Duodenal mucosa (tissue), 2 donors: ENCODE measurements around the gene TELO2.

Experiments
- H3K27ac ChIP-seq: one replicate; pipeline ENCODE4 v1.7.0; 2013; ENCODE audit warnings: low read depth, low read length
- H3K27me3 ChIP-seq, 2 donors: one replicate each; pipeline ENCODE4 v1.7.0; 2013; ENCODE audit warnings: low read length in 2 of 2, control low read depth in 1 of 2; ENCODE audit not compliant: insufficient read depth in 2 of 2, control insufficient read depth in 1 of 2
- H3K36me3 ChIP-seq, 2 donors: one replicate each; pipeline ENCODE4 v1.7.0; 2013; ENCODE audit warnings: low read length in 2 of 2, control low read depth in 1 of 2; ENCODE audit not compliant: insufficient read depth in 2 of 2, control insufficient read depth in 1 of 2
- H3K4me1 ChIP-seq, 2 donors: one replicate each; pipeline ENCODE4 v1.7.0; 2013; ENCODE audit warnings: low read length in 2 of 2, control low read depth in 1 of 2; ENCODE audit not compliant: insufficient read depth in 2 of 2, control insufficient read depth in 1 of 2
- H3K4me3 ChIP-seq, 2 donors: one replicate each; pipeline ENCODE4 v1.7.0; 2013; ENCODE audit warnings: low read length in 2 of 2, low read depth in 1 of 2
- H3K9ac ChIP-seq, 2 donors: one replicate each; pipeline ENCODE4 v1.7.0; 2013; ENCODE audit warnings: low read length in 2 of 2, low read depth in 1 of 2
- H3K9me3 ChIP-seq, 2 donors: one replicate each; pipeline ENCODE4 v1.7.0; 2013; ENCODE audit warnings: low read length in 2 of 2, control low read depth in 1 of 2; ENCODE audit not compliant: control insufficient read depth in 1 of 2

TELO2 gene

DNA sequence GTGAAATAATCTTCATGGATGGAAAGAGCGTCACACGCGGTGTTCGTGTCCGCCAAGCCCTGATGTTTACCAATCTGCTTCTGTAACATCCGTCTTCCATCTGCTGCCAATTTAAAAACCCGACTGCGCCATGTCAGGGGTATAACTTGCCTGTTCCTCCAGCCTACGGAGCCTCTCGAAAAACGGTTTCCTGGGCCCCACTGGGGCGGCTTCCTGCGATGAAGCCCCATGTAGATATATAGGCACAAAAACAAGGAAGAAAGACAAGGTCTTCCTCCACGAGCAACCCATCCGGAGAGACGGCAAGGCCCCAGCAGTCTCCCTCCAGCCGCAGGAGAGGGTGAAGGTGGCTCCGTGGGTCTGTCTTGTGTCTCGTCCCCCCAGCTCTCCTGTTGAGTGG, 4.5 kb upstream of the TELO2 start, which contains the start of gene PTX4:
Gene PTX4, minus strand, starts transcription at position 326 of the 400 bp plus-strand sequence. Its CDS starts 35 bp downstream, at position 291.
- no peaks in the 10 kb centered on the region for H3K9me3 ChIP-seq

DNA sequence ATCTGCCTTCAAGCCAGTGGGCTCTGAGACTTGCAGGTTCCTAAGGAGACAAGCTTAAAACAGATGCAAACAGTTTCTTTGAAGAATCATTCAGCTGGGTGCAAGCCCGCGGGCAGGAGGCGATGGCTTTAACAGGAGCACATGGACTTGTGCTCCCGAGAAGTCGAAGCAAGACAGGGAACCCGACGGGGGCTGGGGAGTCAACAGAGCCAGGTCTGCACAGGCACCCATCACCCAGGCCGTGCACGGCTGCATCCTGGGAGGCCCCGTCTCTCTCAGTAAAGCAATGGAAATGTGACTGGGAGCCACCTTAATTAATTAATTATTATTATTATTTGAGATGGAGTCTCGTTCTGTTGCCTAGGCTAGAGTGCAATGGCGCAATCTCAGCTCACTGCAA, 4.1 kb upstream of the TELO2 start:
- H3K27me3 ChIP-seq, result no peaks in the 10 kb centered on the region

More for the DNA sequence above, 4.5 kb upstream of the TELO2 start, which contains the start of gene PTX4:
- Histone ChIP-seq H3K27ac (no peak within 1 kb of the TSS), H3K36me3 (no peaks in the 10 kb centered on the region), H3K27me3 (no peaks in the 10 kb centered on the region), H3K9ac (no peak within 1 kb of the TSS), H3K4me3 (no peak within 1 kb of the TSS), H3K4me1 (peaks cover 6 to 9% of the 10 kb centered on the region in 2 donors)

DNA sequence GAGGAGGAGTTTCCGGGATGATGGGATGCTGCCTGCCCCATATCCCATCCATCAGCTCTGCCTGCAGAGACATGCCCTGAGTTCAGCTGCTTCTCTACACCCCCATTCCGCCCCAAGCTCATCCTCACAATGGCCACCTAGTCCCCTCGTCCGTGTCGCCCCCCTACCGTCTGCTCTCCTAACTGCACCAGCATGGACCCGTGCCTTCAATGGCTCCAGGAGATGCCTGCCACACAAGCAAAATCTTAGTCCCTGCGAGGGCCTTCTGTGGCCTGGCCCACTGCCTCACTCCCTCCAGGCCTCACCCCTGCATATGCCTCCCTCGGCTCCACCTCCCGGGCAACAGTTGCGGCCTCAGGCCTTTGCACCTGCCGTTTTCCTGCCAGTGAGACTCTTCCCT, 1.8 kb upstream of the TELO2 start:
- H3K4me3 ChIP-seq, result no peak overlapping the region
- H3K27me3 ChIP-seq, result no peaks in the 10 kb centered on the region
- no peaks in the 10 kb centered on the region for H3K9me3 ChIP-seq
- H3K27ac ChIP-seq, result no peak overlapping the region
- peaks cover 0 to 20% of the 10 kb centered on the region in 2 donors for H3K36me3 ChIP-seq
- peaks cover 17 to 22% of the 10 kb centered on the region in 2 donors for H3K4me1 ChIP-seq
- H3K9ac ChIP-seq, result no peak overlapping the region

More for the DNA sequence above, 4.1 kb upstream of the TELO2 start:
- no peak overlapping the region for H3K4me3 ChIP-seq
- H3K9me3 ChIP-seq, result no peaks in the 10 kb centered on the region
- H3K9ac ChIP-seq, result no peak overlapping the region
- H3K27ac ChIP-seq, result no peak overlapping the region
- peaks cover 10 to 12% of the 10 kb centered on the region in 2 donors for H3K4me1 ChIP-seq
- no peaks in the 10 kb centered on the region for H3K36me3 ChIP-seq

DNA sequence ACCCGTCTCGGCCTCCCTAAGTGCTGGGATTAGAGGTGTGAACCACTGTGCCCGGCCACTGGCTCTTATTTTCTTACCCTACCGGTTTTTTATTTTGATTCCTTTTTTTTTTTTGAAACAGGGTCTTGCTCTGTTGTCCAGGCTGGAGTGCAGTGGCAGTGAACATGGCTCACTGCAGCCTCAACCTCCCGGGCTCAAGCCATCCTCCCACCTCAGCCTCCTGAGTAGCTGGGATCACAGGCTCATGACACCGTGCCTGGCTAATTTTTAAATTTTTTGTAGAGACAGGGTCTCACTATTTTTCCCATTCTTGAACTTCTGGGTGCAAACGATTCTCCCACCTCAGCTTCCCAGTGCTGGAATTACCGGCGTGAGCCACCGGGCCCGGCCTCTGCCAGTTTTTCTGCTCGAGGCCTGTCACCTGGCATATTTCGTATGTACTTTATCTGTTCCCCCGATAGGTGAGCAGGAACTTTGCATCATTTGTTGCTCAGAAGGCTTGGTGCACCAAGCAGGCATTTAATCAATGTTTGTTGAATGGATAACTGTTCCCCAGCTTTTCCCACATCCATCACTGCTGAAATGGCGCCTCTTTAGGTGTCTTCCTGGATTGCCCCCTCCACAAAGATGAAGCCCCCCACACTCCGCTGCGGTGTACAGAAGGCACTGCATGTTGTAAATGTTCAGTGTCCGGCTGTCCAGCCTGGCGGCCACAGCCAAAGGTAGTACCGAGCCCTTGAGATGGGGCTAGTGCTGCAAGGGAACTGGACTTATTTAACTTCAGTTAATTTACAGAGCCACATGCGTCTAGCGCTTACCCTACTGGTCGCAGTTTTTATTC, 858 bp upstream of the TELO2 start:
- Histone ChIP-seq H3K9ac (peak overlapping the region; percentile 65 to 66), H3K27me3 (no peaks in the 10 kb centered on the region), H3K4me3 (peak overlapping the region; percentile 72 to 83), H3K36me3 (peaks cover 0 to 30% of the 10 kb centered on the region in 2 donors), H3K9me3 (no peaks in the 10 kb centered on the region), H3K4me1 (peaks cover 17 to 22% of the 10 kb centered on the region in 2 donors), H3K27ac (peak overlapping the region; percentile 60)

DNA sequence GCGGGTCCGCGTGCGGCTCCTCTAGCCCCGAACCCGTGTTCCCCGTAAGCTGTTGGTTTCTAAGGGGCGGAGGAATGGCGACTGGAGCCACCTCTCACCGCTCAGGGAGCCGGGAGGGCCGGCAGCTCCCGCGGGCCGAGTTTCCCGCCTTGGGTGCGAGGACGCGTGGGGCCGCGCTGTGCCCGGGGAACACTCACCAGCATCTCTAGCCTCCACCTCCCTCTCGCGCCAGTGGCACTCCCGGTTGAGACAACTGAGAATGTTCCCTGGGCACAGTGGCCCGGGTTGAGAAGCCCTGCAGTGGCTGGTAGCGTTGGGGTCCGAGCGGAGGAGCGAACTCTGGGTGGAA, 560 bp downstream of the TELO2 start:
- peaks cover 0 to 35% of the 10 kb centered on the region in 2 donors for H3K36me3 ChIP-seq
- no peaks in the 10 kb centered on the region for H3K9me3 ChIP-seq
- no peaks in the 10 kb centered on the region for H3K27me3 ChIP-seq
- H3K4me1 ChIP-seq, result peaks cover 17 to 22% of the 10 kb centered on the region in 2 donors
- H3K27ac ChIP-seq, result no peak overlapping the region
- H3K4me3 ChIP-seq, result peak overlapping the region; percentile 72 to 83
- peak overlapping the region; percentile 58 to 65 for H3K9ac ChIP-seq

DNA sequence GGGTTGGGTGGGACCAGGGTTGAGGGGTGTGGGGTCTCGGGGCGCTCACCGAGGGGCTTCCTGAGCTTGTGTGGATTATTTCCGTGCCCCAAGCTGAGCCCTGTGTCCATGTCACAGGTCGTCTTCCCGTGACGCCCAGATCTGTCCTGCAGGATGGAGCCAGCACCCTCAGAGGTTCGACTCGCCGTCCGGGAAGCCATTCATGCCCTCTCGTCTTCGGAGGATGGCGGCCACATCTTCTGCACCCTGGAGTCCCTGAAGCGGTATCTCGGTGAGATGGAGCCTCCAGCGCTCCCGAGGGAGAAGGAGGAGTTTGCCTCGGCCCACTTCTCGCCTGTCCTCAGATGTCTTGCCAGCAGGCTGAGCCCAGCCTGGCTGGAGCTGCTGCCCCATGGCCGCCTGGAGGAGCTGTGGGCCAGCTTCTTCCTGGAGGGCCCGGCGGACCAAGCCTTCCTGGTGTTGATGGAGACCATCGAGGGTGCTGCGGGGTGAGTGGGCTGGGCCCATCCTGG, 1.0 kb downstream of the TELO2 start:
- no peak overlapping the region for H3K27ac ChIP-seq
- no peaks in the 10 kb centered on the region for H3K27me3 ChIP-seq
- H3K9me3 ChIP-seq, result no peaks in the 10 kb centered on the region
- peaks cover 0 to 39% of the 10 kb centered on the region in 2 donors for H3K36me3 ChIP-seq
- H3K4me1 ChIP-seq, result peaks cover 17 to 22% of the 10 kb centered on the region in 2 donors
- H3K9ac ChIP-seq, result peak overlapping the region; percentile 58 to 65
- peak overlapping the region; percentile 72 to 83 for H3K4me3 ChIP-seq

DNA sequence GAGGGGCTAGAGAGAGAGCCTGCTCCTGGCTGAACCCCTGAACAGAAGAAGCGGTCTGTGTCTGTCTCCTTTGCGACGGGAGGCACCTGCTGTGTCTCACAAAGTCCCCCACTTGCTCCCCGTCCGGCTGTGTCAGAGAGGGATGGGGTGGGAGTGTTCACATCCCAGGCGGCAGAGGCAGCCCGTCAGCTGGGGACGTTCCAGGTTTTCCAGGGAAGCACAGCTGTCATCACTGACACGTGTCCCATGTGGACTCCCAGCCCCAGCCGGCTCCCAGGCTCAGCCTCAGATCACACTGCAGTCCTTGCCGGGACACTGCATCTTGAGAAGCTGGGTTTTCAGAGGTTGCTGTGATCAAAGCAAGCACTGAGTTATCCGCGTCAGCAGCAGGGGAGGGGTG, 1.6 kb downstream of the TELO2 start:
- peak overlapping the region in 1 of 2 donors; percentile 83 for H3K4me3 ChIP-seq
- no peaks in the 10 kb centered on the region for H3K9me3 ChIP-seq
- peaks cover 0 to 44% of the 10 kb centered on the region in 2 donors for H3K36me3 ChIP-seq
- H3K9ac ChIP-seq, result no peak overlapping the region
- H3K27ac ChIP-seq, result no peak overlapping the region
- no peaks in the 10 kb centered on the region for H3K27me3 ChIP-seq
- peaks cover 17 to 22% of the 10 kb centered on the region in 2 donors for H3K4me1 ChIP-seq

DNA sequence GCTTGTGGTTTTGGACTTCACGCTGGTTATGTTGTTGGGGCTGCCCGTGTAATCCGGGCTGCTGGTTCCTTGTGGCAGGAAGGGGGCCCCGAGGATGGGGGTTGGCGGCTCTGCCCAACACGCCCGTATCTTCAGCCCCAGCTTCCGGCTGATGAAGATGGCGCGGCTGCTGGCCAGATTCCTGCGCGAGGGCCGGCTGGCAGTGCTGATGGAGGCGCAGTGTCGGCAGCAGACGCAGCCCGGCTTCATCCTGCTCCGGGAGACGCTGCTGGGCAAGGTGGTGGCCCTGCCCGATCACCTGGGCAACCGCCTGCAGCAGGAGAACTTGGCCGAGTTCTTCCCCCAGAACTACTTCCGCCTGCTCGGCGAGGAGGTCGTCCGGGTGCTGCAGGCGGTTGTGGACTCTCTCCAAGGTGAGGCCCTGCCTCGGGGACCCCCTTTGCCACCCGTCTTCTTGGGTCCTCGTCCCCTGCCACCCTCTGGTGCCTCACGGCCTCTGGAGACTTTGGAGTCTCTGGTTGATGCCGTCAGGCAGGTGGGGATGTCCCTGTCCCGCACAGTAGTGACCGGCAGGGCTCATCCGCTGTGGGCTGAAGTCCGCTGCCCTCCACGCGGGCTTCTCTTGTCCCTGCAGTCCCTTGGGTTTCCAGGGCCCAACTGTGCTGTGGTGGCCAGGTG, 2.2 kb downstream of the TELO2 start:
- H3K36me3 ChIP-seq, result peaks cover 0 to 51% of the 10 kb centered on the region in 2 donors
- H3K4me1 ChIP-seq, result peaks cover 17 to 22% of the 10 kb centered on the region in 2 donors
- no peak overlapping the region for H3K27ac ChIP-seq
- no peak overlapping the region for H3K4me3 ChIP-seq
- no peaks in the 10 kb centered on the region for H3K27me3 ChIP-seq
- H3K9ac ChIP-seq, result no peak overlapping the region
- no peaks in the 10 kb centered on the region for H3K9me3 ChIP-seq

DNA sequence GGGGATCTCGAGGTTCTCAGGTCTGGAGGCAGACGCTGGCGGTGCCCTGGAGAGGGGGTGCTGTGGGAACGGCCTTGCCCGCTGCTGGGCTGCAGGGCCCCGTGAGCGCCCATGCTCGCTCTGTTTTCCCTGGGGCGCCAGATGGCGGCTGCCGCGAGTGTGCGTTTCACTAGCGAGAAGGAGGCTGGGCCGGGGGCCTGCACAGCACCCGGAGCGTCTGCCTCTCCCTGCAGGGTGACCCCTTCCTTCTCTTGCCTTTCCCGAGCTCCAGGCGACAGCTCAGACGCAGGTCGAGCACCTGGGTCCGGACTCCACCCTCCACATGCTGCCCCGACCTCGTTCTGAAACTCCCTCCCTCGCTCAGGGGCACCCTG, 2.7 kb downstream of the TELO2 start:
- no peak overlapping the region for H3K4me3 ChIP-seq
- H3K36me3 ChIP-seq, result peaks cover 0 to 54% of the 10 kb centered on the region in 2 donors

DNA sequence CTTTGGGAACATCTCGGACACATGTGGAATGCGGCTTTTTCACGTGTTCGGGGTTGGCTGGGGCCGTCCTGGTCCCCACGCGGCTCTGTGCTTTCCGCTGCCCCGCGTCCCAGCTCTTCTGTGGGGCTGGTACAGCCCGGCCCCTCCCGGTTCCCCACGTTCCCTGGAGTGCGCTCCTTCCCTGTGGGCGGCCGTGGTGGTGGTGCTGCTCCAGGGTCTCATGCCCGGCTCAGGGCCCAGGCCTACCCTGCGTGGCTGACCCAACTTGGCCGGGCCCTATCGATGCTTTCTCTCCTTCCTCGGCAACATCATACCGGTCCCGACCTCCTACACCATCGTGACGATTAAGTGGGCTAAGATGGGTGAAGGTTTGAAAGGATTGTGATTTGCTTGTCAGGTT, 3.3 kb downstream of the TELO2 start:
- Histone ChIP-seq H3K36me3 (peaks cover 0 to 60% of the 10 kb centered on the region in 2 donors), H3K4me1 (peaks cover 17 to 22% of the 10 kb centered on the region in 2 donors), H3K27me3 (no peaks in the 10 kb centered on the region), H3K9ac (no peak overlapping the region), H3K4me3 (no peak overlapping the region), H3K9me3 (no peaks in the 10 kb centered on the region), H3K27ac (no peak overlapping the region)

More for the DNA sequence above, 2.7 kb downstream of the TELO2 start:
- no peak overlapping the region for H3K9ac ChIP-seq
- no peak overlapping the region for H3K27ac ChIP-seq
- H3K9me3 ChIP-seq, result no peaks in the 10 kb centered on the region
- H3K27me3 ChIP-seq, result no peaks in the 10 kb centered on the region
- H3K4me1 ChIP-seq, result peaks cover 17 to 22% of the 10 kb centered on the region in 2 donors
